ENCODE results near the gene ZNF438.

The ZNF438 gene

DNA sequence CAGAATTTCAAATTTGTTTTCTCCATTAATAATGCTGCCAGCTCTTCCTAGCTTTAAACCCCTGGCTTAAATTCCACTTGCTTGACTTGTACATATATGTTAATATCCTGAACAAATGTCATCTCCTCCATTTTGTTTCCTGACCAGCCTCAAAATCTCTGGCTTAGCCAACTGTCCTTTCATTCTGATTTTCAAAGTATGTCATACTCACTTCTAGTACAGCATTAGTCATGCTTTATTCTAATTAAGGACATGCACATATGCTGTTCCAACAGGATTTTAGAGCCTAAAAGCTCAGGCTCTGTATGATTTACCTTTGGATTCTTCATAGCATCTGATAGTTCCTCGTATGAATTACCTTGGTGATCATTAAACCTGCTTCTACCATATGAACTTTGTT, 158.3 kb downstream of the ZNF438 start:
- DNase-seq = peak; percentile 1 to 46

DNA sequence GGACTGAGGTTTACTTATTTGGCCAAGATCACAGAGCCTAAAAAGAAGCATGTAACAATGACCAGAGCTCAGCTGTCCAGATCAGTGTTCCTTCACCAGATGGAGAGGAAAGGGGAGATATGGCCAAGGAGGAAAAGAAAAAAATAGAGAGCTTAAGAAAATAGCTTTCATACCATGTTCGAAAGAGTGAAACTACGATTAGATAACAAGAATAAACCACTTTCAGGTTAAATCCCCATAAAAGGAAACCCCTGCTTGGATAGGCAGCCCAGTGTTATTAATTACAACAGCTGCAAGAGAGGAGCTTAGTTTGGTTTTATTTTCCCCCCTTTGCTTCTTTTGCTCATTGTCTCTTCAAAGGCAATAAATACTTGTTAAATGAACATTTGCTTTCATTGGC, 160.8 kb downstream of the ZNF438 start:
- DNase-seq = peak; percentile 1 to 24

DNA sequence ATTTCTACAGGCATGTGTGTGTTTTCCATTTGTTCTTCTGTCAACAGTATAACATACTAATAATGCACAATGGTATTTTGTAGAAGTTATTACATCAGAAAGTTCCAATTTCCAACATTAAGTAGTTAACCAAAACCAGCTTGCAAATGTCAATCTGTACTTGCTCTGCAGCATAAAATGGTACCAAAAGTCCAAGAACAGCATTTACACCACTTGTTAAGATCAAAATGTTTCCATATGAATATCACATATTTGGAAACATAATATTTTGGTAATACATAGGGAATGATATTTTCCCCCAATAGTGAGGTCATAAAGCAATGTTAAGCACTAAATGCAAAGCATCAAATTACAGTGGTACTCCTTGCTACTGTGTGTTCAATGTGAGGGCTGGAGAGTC, 162.1 kb downstream of the ZNF438 start:
- DNase-seq = no peak

DNA sequence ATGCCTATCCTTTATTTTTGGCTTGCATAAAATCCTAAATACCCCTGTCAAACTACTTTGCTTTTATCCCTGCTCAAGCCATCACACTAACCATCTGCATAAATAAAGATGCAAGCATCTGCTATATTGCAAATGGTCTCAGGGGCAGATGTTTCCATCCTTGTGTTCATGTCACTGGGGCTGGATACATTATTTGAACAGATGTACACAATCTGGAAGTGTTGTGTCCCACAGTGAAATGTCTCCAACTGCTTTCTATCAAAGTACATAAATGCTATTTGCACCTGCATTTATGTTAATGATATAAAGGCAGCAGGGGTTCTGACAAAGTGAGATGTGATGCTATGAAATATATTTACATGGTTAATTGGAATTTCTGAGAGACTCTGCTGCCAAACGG, 163.1 kb downstream of the ZNF438 start:
- DNase-seq = peak; percentile 63 to 83

DNA sequence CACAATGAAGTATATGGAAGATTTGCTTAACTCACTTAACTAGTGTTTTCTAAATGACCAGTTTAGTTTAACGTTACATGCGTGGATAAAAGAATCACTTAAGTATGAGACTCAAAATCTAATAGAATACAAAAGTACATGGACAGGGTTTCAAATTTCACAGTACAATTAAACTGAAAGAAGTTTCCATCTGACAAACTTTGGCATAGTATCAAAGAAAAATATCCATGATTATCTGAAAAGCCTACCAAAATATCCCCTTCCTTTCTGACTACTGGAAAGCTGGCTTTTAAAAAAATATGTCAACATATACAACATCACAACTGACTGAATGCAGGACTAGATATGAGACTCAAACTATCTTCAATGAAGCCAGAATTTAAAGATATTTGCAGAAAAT, 164.8 kb downstream of the ZNF438 start:
- no peak for DNase-seq

DNA sequence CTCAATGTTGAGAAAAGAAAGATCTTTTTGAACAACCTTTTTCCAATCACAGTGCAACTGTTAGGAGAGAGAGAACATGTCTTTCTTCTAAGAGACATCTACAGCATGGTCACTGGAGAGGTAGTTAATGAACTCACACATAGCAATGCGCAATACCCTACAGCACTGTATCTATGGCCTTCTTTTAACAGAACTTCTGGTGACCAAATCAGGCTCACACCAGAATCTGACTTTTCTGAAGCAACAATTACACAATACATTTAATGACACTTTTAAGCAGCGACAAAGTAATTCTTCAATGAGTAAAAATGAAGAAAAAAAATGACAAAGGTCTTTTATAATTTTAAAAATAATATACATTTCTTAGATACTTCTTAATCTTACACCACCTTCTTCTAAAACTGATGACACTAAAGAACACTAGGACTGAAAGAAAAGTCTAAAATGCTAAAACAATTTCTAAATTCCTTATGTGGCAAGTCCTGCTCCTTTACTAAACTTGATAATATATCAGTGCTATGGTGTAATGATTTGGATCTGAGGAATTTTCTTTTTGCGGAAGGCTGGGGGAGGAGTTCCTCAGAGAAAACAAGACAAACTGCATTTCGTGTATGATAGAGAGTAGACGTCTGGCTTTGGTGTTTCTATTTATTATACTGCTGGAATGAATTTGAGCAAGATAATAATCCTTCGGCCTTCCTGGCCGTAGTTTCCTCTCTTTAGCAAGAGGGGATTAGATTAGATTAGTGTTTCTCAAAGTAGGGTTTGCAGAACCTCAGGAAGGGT, 166.3 kb downstream of the ZNF438 start:
- DNase-seq = no peak

DNA sequence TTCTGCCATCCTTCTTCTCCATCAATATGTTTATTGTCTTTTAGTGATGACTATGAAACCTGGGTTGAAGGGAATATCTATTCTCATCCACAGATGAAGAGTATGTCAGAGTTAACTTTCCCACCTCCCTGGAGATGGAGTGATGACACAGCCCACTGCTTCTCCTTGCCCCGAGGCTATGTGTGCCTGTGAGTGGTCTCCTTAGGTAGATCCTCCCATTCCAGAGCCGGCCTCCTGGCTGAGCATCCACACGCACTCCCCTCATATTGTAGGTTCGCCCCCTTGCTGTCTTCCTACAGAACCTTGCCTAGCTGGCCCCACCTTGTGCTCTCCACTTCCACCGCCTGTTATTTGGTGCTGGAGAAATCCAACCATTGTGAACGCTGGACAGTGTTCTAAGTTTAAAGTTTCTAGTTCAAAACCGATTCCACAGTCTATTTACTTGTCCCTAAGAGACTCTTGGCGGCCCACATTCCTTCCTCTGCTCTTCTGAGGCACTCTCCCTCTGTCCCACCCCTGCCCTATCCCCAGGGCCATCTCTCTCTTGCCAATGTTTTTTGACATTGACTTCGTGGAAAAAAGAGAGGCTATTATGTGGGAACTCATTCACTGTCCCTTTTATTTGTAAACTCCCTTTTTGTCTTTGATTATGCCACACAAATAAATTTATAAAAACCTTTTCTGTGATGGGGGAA, 168.0 kb downstream of the ZNF438 start:
- no peak for DNase-seq

DNA sequence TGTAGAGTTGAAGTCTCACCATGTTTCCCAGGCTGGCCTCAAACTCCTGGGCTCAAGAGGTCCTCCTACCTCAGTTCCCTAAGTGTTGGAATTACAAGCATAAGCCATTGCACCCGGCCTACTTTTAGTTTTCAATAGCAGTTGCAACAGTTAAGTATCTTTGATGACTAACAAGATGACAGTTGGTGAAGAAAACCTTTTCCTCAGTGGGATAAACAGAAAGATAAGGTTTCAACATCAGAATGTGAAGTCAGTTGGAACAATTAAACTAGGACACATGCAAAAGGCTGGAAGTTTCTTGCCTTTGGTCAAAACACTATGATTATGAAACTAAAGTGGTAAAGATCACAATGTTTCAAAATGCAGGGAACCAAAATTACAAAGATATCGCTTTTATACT, 169.2 kb downstream of the ZNF438 start:
- DNase-seq = no peak

DNA sequence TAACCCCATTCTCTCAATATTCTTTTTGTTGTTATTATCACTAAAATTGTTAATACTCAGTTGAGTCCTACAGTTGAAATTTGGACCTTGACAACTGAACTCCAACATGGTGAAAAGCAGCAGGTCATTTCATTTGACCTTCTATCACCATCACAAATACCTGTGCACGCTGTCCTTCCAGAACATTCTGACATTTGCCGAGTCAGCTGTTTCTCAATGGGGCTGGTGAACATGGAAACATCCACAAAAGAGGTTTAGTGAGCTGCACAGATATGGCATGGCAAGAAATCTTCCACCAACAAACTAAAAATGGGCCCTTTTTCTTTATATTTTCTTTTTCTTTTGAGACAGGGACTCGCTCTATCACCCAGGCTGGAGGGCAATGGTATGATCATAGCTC, 169.7 kb downstream of the ZNF438 start:
- DNase-seq = no peak

DNA sequence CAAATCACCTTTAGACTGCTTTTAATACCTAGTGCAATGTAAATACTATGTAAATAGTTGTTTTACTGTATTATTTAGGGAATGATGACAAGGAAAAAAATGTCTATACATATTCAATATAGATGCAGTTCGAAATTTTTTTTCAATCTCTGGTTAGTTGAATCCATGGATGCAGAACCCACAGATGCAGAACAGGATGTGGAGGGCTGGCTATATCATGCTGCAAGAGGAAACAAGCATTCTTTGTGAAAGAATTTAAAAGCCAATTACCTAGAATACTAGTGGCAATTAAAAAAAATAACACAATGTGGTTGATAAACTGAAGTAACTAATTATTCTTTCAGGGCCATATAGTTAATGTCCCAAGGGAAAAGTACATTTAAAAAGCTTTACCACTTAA, 170.4 kb downstream of the ZNF438 start:
- DNase-seq = no peak

DNA sequence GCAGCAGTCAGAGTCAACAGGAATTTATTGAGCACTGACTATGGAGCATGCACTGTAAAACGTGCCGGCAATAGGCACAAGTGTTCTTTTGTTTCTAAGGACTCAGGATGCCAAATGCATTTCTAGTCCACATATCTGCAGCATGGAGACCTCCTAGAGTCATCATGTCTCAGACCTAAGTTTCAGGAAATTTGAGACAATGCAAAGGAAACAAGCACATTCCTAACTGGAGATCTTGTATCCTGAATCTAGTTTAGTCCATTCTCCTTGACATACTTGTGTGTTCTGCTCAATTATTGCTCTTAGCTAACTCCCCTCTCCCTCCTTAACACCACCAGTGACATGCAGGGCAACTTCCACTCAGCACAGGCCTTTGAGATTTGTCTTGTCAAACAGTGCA, 173.2 kb downstream of the ZNF438 start:
- DNase-seq = no peak

DNA sequence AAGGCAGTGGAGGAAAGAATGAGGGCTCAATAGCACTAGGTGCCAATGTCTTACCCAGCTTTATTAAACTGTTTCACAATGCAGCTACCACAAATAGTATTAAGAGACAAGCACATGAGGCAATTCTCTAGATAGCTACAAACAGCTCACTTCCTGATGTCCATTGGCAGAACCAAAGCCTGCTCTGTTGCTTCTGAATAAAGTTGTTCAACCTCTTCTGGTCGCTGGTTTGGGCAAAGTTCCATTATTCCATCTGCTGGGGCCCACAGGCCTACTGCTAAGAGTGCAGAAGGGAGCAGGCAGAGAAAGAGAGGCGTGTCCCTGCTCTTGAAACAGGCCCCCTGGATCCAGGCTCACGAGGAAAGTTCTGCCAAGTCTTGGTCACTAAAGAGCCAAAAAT, 173.9 kb downstream of the ZNF438 start:
- no peak for DNase-seq

DNA sequence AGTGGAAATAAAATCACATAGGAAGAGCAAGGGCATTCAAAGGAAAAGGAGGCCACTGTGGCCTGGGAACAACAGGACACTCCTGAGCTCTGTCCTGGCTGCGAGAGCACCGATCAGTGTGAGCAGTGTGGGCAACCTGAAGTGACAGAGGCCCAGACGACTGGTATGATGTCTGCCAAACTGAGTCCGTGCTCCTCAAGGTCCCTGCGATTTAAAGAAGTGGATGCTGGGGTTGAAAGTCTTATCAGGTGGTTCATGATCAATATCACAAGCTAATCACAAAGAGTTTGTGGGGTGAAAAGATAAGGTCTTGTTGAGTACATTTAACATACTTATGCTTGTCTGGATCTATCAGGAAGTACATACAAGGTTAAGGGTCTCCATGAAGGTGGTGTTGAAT, 176.5 kb downstream of the ZNF438 start:
- DNase-seq = no peak

DNA sequence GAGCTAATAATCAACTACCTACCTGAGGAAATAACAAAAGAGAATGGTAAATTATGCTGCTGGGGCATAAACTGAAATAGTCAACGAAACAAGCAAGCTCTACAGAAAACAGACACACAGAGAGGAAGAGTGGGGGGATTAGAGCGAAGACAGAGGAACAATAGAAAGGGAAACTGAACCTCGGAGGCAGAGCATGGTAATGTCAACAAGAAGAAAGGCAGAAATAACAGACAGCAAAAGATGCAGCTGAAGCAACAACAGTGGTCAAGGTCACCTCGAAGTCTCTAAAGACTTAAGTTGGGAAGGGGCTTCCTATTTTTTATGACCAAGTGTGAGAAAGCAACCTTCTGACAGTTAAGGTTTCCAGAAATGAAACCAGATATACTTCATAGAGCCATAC, 177.0 kb downstream of the ZNF438 start:
- no peak for DNase-seq

DNA sequence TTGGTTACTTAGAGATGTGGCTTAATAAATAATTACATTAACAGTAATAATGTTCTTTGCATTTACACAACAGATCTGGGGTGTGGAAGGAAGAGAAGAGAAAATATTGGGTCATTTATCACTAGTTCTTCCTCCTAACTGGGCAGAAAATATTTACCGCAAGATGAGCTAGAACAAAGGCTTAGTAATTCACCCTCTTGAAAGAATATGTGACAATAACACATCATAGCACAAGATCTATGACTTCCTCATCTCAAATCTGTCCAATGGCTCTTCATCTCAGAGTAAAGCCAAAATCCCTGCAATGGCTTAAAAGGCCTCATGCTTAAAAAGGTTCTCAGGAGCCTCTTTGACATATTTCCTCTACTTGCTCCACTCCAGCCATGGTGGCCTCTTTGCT, 178.6 kb downstream of the ZNF438 start:
- no peak for DNase-seq

DNA sequence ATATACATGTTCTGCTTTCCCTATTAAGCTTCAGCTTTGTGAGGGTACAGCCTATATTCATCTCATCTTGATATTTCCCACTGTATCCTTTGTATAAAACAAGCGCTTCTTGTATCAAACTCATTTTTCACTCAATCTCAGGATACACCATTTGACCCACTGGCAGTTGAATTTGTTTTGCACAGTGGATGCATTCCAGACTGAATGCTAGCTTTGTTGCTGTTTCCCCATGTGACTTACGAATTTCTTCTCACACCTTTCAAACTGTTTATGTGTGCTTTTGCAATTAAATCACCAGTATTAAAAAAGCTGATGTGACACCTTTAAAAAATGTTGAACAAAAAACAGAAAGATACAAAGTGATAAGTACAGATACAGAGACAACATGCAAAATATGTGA, 180.9 kb downstream of the ZNF438 start:
- no peak for DNase-seq

DNA sequence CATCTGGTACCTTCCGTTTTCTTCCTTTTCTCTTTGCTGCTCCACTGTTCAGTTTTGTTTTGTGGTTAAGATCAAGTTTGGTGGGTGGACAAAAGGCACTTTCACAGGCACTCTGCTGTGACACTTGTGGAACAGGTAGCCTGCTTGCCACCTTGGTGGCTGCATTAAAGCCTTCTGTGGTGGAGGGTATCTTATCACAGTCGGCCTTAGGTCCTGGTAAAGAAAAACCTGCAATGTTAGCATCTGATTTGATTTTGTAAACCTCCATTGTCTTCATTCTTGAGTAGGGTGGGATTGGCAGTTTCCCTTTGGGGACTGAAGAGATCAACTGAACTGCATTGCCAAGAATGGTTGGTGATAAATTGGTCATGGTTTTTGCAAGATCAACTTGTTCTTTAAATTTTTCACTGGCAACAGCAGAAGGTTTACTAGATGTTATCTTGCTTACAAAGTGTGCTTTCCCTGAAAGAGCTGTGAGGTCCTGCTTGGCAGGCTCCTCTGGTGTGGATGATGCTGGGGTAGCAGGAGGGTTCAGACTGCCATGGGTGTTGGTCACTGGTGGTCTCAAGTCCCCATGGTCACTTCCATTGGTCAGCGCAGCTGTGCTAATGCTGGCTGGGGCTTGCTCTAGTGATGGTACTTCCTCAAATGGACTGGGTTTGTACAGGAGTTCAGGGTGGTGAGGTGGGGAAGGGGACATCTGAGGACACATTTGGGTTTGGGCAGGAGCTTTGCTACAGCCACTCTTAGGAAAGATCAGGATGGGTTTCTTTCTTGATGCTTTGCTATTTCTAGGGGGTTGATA, 182.2 kb downstream of the ZNF438 start:
- no peak for DNase-seq

DNA sequence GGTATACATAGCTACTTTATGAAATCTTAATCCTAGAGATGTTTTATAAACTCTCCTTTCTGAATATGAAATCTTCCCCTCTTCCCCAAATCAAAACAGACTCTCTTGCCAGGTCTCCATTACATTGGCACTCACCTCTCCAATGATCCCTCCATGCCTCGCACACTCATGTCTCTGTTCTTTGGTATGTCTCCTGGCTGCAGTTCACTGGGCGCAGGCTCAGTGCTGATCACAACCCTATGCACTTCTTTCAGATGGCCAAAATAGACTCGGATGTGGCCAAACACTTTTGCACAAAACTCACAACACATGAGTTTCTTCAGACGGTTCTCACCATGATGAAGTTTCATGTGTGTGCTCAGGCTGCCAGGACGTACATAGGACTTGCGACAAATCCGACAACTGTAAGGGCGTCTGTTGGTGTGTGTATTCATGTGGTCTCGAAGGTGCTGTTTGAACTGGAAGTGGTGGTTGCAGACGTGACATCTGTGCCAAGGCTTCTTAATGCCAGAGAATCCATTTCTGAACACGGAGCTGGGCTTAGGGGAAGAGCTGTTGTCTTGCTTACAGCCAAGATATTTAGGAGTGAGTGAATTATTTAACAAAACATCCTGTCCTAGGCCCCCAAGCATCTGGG, 183.2 kb downstream of the ZNF438 start:
- no peak for DNase-seq

DNA sequence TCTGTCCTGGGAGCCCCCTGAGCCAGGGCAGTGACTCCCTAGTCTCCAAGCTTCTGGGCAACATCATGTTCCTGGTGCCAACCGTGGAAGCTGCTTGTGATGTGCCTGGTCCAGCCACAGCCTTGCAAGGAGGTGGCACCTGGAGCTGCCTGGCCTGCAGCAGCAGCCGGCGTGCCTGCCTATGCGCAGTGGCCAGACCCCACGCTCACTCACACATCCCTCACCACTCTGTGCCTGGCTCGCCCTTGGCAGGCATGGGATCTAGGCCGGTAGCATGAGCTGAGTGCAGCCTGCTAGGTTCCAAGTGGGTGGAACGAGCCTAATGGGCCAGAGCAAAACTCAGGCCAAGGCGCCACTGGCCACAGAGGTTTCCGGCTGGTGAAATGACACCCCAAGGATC, 184.0 kb downstream of the ZNF438 start:
- DNase-seq = no peak

DNA sequence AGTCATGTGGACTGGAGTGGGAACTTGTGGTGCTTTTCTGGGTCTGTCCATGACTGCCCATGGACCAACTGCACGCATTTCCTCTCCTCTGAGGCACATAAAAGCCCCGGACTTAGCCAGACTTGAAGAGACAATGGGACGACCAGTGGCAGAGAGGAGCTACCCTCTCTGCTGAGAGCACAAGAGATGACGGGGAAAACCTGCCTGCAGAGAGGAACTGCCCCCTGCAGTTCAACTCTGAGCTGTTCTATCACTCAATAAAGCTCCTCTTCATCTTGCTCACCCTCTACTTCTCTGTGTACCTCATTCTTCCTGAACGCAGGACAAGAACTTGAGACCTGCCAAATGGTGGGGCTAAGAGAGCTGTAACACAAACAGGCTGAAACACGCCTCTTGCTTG, 184.5 kb downstream of the ZNF438 start:
- DNase-seq = no peak

DNA sequence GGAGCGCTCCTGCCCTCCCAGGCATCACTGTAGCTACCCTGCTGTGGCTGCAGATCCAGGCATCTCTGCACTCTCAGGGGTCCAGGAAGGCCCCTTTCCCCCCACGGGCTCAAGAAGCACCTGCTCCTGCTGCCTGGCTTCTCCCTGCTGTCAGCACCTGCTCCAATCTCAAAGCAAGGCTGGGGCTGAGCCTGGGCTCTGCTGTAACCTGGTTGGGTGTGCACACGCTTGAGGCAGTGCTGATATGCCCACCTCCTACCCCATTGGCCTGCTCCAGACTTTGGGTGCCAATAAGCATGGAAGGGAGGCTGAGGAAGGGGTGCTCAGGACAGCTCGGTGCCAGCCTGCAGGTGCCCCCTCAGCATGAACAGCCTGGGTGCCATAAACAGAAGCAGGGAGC, 185.0 kb downstream of the ZNF438 start:
- DNase-seq = no peak

DNA sequence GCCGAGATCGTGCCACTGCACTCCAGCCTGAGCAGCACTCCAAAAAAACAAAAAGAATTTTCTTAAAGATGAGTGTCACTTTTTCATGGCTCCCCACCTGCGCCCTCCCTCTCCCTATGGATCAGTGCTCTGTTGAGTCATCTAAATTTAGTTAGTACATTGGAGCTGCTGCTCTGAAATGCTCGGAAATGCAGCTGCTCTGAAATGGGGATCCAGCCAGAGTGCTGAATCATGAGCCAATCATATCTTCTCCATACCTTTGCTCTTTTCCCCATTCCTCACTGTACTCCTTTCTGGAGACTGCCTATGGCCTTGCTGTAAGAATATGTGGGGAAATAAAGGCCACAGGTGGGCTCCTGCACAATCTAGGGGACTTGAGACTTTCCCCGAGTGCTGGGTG, 188.8 kb downstream of the ZNF438 start:
- DNase-seq = no peak

DNA sequence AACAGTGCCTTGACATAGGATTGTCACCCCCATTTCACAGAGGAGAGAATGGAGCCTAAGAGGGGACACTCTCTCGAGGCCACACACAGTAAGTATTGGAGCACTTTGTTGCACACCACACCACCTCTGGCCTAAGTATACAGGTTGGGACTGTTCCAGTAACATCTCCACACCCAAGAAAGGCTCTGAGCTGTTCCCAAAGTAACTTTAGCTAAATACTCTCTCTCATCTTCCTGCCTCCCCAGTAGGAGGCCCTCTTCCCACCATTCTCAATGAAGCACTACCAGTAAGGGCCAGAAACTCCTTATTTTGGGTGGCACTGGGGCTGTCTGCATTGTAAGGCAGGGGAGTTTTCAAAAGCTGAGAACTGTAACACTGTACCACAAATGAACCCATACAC, 189.5 kb downstream of the ZNF438 start:
- no peak for DNase-seq

Measured in NCI-H524 (cell line).